Esophagus squamous epithelium (tissue), 4 donors: ENCODE measurements around the gene FBN3.
A peak's percentile ranks its signal among the peaks of the same experiment; 100 is the strongest.

Experiments
- CTCF ChIP-seq, 6 experiments: fragments of 450-650 bp in 4 of 6; fragments of 200-600 bp in 2 of 6; sonication (generic) in 2 of 6; IDR thresholded peaks; one replicate each; pipeline ENCODE4 v1.5.1; 2016 to 2019; ENCODE audit warnings: antibody characterized with exemption in 6 of 6, mild to moderate bottlenecking in 4 of 6, moderate library complexity in 4 of 6
- POLR2A ChIP-seq, 4 donors: fragments of 450-650 bp; IDR thresholded peaks; one replicate each; pipeline ENCODE4 v1.6.1; 2017; ENCODE audit warnings: antibody characterized with exemption in 4 of 4, mild to moderate bottlenecking in 4 of 4, moderate library complexity in 3 of 4

- TF ChIP-seq POLR2A (IDR thresholded peaks at IDR 0.05), result no peak
- peak; percentile 48 to 82 (median 64) for TF ChIP-seq CTCF (IDR thresholded peaks at IDR 0.05)
These were observed 9.2 kb upstream of the FBN3 start for GRCh38 chr19:8158411-8159074.
